NCI-H526 treated with DMSO at 0.1 percent for 48 hours (cell line): ENCODE results near the gene UXS1.

Experiments used
- DNase-seq: peaks from one replicate; lab custom pipeline; 2025; lab: John Stamatoyannopoulos, UW

The UXS1 gene

DNA sequence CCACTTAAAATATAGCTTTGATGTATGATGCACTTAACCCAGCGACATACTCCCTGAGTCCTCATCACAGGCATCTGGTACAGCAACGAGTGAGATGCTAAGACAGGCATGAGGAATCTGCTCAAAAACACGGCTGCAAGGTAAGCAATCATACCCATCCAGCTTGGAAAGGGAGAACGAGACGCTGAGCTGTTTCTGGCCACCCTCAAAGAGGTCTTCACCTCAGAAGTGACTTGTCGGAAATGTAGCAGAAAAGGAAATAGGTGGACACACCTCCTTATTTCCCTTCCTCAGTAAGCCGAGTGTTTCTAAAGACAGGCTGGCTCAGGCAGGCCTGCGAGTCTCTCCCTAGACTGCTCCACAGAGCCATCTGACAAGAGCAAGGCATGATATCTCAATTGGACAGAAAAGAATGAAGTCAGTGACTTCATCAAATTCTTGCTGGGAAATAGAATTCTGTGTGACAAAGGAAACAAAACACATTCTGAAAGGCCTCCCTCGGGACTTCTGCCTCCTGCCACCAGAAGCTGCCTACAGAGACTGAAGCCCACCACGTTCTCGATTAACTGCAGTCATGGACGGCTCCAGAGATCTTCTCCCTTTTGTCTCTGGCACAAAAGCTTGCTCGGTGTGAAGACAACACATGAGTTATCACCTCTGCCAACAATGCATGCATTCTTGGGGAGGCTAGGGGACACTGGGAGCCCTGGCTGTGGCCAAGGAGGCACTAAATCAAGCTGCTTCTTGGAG, 84.3 kb downstream of the UXS1 start:
- DNase-seq = no peak

DNA sequence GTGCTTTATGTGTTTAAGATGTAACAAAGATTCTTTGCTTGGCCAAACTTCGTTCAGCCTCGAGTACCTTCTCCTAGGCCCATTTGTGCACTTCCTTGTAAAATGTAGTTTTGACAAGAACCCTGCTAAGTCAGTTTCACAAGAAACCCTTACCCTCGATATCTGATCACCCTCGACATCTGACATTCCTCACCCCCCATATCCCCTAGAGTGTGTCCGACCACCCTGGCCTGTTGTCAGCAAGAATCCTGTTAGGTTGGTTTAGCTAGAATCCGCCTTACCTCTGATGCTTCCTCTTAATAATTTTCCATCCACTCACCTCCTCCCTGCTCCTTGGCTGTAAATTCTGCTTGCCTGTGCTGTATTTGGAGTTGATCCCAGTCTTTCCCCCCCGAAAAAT, 85.3 kb downstream of the UXS1 start:
- no peak for DNase-seq

DNA sequence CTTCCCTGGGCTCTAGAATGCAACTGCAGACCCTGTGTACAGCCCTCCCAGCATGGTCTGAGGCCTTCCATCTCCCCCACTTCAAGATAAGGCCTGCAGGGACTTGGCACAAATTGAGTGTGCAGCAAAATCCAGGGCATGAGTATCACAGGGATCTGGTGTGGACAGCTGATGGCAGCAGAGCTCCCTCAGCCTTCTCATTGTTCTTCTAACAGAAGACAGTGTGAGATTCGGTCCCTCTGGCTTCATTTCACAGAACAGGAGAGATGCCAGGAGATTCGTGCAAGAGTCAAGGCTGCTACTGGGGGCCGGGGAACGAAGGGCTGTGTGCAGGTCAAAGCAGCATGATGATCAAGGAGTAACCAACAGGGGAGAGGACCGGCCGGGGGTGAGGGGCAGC, 85.8 kb downstream of the UXS1 start:
- DNase-seq = no peak

DNA sequence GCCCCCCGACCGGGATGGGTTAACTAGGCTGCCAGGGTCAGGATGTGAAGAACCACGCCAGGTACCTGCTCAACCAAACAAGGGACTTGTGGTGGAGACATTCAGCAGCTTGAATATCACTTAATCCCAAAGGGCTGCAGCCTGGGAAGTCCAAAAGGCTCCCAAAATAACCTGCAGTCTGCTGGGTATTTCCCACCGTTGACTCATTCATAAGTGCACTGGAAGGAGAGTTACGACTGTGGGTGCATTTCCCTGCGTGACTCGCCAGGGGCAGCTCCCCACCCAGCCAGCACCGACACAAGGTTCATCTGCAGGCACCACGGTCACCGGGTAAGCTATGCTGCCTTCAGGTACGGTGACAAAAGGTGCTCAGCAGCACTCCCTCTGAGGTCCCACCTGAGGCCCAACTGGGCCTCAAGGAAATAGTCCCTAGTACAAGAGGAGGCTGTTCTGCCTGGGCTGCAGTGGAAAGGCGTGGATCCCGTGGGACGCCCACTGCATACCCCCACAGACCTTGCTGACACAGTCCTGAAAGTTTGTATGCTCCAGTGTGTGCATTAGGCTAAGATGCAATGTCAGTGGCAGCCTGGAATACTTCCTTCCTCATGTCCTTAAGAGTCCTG, 86.5 kb downstream of the UXS1 start:
- no peak for DNase-seq

DNA sequence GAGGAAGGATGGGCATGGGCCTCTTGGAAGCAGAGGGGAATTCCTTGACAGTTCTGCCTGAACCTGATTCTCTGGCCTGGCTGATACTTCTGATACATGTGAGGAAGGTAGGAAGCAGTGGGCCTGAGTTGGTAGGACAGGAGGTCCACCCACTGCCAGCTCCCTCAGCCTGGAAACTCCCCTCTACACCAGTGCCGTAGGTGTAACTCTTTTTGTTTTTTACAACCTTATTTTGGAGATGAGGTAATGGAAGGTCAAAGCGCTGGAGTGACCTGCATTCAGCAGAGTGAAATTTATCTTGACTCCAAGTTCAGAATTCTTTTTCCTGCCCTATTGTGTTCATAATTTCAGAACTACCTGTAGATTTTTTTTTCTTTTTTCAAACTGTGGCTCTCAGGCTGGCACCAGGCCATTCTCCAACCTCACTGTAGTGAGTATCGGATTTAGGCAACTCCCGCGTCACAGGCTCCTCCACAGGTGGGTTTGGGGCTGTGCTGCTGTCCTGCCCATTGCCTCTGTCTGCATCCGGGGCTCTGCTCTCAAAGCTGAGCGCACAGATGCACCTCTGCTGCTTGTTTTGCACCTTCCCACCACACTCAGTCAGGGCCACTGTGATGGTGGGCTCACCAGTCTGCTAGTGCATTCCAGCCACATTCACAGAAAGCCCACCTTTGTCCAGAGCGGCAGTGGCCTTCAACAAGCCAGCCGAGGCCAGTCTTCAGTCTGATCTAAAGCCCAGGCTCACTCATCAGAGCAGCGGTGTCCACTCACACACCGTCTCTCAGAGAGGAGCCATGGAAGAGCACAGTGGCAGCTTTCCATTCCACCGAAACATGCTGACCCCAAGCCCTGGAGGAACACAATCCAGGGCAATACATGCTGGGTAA, 87.2 kb downstream of the UXS1 start:
- DNase-seq = no peak

DNA sequence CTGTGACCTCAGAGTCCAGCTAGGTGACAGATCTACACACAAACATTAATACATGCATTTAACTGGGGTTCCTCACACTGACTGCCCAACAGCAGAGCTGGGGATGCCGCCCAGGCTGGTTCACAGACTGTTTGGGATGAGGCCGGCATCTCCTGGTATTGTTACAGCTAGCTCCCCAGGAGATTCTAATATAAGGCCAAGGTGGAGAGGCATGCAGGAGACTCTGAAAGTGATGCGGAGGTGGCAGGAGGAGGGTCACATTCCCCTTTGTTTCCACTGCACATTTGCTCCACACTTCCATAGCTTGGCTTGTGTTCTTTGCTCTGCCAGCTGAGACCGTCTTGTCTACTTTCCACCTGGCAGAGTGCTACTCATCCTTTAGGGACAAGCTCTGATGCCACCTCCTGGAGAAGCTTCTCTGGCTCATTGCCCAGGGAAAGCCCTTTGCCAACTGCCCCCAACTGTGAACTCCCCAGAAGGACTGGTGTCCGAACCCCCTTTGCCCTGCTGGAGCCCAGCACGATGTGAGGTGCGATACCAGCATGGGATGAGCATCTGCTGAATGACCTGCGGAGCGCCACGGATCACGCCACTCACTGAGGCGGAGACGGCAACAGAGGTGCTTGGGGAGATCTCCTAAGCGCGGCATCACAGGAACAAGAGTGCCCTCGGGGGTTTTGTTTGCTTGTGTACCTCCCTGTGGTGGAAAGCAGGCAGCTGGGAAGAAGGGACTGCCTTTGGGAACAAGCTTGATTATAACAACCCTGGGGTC, 88.8 kb downstream of the UXS1 start:
- no peak for DNase-seq

DNA sequence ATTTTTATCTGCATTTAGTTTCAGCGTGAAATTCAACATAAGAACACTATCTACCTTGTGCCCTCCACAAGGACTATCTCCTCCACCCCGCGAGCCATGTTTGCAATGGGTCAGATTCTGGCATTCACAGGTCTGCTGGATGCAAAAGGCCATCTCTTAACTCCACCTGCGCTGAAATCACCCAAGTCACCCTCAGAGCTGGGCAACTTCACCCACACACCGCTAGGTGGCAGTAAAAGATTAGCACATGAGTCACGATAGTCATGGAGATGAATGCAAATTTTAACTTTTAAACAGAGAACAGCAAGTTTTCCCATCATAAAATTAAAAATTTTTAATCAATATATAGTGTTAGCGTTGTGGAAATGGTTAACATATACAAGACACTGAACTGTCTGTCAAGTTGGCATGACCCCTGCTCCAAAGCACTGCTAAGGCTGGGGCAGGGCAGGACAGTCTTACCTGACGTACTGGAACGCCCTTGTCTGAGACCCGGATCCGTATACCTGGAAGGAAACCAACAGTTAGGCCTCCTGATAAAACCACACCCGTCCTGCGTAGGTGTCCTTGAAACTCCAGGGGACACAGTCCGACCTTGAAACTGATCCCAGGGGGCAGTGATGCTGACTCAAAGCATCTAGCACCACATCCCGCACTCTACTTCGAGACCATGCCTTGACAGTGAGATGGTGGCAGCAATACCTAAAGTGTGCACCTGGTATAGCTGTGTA, 89.6 kb downstream of the UXS1 start:
- peak; percentile 44 for DNase-seq

DNA sequence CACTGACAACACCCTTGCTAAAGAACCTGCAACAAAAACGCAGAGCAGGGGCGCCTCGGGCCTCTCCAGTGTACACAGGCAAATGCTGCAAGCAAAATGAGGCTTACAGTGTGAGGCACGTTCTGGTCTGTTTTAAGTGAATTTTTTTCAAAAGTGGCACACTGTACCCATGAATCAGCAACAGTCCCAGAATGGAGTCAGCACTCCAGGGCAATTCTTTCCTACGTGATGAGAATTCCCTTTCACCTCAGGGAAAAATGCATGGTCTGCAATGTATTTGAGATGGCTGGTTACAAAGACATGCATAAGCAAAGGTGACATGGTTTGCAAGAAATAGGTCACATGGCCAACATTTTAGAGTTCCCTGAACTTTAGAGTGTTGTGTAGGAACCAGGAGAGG, 94.4 kb downstream of the UXS1 start:
- no peak for DNase-seq

DNA sequence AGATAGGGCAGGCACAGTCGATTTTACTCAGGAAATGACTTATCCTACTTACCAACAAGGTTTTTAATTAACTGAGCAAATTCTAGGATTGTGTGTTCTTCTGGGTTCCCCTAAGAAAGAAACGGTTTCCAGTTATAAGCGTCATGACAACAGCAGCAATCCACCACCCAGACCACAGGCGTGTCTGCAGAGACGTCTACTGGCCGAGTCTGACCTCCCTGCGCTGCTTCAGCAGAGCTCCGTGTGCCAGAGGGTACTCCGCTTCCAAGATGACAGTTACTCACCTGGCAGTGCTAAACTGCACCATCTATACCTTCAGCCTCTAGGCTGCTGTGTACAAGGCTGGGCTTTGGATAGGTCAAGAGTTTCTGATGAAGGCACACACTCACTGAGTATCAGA, 95.4 kb downstream of the UXS1 start:
- no peak for DNase-seq

DNA sequence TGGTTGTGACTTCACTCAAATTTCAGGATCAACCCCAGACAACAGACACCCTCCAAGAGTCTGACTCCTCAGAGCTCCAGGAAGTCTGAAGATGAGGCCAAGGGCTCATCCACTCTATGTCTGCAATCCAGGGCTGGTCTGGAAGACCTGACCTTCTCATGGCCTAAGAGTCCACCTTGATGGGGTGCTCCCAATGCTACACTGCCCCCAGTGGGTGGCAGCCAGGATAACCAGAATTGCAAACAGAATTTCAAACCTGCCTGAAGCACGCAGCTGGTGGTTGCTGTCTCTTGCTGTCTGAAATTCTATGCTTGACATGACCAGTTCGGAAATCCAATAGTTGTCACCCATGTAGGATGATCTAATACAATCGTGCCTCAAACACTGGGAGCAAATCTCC, 96.0 kb downstream of the UXS1 start:
- no peak for DNase-seq

DNA sequence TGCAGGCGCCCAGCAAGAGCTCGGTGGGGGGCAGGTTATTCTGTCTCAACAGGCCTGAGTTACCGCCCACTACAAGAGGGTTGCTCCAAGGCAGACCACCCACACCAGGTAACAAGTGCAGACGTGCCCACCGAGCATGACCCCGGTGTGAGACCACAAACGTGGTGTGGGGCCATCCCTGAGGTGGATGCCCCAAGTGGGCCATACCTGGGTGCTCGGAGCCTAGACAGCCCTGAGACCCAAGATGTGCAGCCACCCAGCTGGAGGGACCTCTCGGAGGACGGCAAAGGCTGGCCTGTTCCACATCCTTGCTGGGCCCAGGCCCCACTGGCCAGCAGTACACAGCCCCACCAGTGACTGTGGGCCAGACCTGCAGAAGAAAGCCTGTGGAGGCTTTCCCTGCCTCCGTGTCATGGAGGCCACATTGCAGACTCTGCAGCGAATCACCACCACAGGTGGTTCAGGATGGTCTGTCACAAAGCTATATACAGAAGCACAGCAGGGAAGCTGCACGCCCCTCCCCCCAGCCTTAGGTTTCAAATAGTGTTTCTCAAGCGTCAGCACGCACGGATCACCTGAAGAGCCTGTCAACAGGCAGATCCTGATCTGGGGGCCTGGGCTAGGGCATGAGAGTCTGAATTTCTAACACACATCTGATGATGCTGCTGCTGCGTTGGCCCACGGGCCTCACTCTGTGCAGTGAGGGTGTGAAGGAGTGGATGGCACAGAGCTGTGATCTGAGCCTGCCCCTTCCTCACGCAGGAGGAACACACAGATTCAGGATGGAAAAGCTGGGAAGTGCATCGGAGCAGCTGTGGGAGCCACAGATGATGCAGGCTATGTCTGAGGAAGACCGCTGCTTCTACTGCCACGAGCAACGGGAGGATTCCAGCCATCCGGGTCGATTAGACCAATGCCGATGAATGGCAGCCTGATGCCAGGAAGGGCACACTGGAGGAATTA, 96.8 kb downstream of the UXS1 start:
- DNase-seq = no peak

DNA sequence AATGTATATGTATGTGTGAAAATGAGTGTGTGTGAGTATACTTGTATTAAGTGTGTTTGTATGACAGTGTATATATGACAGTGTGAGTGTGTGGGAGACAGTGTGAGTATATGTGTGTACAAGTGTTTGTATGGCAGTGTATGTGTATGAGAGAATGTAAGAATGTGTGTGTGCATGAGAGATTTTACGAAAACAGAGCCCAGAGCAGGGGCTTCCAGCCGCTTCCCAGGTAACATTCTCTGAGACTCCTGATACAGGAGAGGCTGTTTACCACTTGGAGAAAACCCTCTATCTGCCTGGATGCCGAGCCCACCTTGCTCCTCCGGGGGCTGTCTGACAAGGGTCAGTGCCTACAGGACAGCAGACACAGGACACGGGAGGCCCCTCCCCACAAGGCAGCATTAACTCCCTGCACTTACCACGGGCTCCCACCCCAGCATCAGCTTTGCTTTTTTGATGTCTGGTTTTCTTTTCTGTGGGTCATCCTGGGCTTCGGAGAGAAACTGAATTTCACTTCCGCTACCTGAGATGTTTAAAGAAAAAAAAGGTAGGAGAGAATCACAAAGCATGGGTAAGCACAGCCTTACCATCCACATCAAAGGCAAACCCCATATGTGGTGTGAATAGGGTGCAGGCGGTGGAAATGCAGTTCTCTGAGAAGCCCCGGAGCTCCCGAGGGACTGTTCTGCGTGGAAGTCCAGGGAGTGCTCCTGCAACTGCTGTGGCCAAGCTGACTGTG, 97.6 kb downstream of the UXS1 start:
- no peak for DNase-seq

DNA sequence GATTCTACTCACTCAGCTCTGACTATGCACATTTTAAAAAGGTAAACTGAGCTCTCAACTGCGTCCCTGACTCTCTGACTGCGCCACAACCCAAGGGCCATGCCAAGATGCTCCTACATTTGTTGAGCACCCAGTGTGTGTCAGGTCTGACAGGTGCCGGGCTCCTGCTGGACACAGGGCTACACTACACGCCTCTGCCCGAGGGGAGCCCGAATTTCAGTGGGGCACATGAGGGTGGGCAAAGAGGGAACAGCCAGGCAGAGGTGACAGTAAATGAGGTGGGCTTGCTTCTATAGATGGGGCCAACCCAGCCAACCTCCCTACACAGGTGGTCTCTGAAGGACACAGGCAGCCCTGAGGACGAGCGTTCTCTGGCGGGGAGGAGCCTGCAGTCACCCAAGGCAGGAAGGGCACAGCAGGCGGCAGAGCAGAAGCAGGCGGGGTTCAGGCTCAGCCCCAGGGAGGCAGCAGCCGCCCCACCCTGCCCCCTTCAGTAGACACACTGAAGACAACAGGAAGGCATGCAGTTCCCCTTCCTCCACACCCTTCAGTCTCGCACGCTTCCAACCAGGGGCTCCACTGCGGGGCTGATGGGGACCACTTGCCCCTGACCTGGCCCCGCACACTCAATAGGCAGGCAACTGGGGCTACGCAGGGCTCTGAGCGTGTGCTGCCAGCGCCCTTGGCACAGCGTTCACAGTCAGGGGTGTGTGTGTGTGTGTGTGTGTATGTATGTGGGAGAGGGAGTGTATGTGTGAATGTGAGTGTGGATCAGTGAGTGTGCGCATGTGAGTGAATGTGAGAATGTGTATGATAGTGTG, 98.4 kb downstream of the UXS1 start:
- no peak for DNase-seq

DNA sequence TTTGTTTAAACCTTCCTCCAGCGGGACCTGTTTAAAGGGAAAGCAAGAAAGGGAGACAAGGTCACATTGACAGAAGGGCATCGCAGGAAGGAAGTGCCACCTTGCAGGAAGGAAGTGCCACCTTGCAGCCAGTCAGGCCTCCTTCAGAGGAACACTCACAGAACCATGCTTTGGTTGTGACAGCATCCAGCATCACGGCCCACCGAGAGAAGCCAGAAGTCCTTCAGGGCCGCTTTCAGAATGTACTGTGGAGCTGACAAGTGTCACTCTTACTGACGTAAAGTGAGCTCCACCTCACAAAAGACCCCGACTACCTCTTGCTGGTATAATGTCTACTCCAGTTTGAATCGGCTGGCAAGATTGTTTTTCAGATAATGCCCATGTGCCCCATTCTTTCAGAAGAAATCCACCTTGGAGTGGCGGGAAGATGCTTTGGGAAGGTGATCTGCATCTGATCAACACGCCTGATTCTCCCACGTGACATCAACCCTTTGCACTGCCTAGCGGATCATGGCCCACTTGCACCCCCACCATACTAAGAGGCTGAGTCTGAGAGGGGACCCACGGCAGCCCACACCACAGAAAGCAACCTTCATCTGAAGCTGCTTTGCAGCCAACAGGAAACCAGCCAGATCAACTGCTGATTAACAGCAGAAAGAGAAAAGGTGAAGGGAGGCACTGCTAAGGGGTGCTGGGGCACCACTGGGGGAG, 99.8 kb downstream of the UXS1 start:
- no peak for DNase-seq

DNA sequence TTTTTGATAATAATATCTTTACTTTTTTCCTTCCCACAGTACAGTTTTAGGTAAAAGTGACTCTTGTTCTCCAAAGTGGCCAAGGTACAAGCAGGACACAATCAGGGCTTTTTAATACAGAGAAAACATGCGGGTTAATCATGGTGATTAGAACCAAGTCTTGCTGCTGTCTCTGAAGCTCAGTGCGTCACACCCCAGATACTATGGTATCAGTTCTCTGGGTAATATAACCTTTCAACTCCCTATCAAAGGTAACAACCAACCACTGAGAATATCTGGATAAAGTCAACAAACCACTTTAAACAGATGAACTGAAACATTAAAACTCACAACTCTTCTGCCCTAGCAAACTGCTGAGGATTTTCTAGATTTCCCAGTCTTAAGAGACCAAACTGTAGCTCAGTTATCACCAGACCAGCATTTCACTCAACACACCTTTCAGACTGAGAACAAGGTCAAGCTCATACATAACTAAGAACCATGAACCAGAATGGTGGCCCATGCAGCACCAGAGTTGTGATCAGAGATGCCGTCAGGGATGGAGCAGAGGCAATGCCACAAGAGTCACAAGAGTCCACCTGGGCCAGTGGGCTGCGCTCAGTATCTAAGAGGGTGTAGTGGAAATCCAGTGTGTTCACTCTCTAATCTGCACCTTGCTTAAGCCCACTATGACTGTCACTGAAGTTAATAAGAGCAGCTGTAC, 103.0 kb downstream of the UXS1 start:
- no peak for DNase-seq

DNA sequence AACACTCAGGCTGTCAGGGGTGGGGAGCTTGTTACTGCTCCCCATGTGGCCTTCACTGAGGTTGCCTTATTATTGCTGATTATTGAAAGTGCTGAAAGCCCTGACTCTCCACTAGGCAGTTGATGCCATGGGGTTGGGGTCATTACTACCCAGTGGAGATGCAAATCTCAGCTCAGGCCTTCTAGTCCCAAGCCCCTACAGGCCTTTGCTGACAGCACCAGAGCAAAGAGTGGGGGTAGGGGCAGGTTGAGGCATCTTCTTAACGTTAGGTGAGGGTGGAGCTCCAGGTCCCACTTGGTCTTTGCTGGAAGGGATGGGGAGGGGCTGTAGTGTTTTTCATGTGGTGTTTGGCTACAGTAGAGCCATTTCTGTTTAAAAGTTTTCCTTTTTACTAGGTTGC, 104.5 kb downstream of the UXS1 start:
- no peak for DNase-seq

DNA sequence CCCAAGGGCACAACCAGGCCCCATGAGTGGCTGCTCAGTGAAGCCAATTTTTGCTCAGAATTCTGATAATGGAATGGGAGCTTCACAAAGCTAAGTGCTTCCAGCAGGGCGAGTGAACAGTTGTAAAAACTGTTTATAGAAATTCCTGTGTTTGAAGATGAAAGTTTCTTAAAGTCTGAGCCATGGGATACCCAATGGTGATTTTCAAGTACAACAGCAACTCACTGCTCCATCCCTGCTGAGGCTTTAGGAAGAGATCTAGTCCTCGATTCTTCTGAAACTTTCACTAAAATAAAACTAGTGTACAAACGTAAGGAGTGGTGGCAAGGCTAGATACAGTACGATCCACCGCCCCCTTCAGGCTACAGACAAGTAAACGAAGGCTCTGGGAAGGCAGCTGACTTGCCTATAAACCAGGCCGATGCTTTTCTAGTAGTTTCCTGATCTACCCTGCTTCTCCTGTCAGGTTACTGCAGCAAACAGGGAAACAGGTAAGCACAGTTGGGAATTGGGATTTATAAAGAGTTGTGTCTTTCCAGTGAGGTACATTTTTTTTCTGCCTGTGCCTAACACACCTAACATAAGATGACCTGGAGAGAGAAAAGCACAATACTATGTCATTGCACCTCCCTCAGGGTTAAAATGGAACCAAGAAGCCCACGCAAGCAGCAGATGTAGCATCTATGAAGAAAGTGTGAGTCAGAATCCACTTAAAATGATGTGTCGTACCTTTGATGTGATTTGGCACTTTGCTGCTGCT, 108.7 kb downstream of the UXS1 start:
- peak; percentile 18 for DNase-seq
